Testis (tissue), 3 donors: ENCODE data around the gene RNF182. TPM values are rescaled to one million over a fixed set of nuclear protein-coding genes. Genes with fewer than 3 reads are reported as not detected.

Experiments used
- DNase-seq: peaks from one replicate; pipeline ENCODE4 v3.0.0-alpha.2; 2019
- H3K27ac ChIP-seq, 2 donors: fragments of 200-600 bp; sonication (generic); one replicate each; pipeline ENCODE4 v1.5.1; 2019
- H3K27me3 ChIP-seq: fragments of 200-600 bp; sonication (generic); one replicate; pipeline ENCODE4 v1.5.1; 2019
- H3K36me3 ChIP-seq: fragments of 200-600 bp; sonication (generic); one replicate; pipeline ENCODE4 v1.5.1; 2017; ENCODE audit warnings: low read depth; ENCODE audit errors: missing control alignments
- H3K4me1 ChIP-seq: fragments of 200-600 bp; sonication (generic); one replicate; pipeline ENCODE4 v1.5.1; 2019
- H3K4me3 ChIP-seq, 2 donors: fragments of 200-600 bp; sonication (generic); one replicate each; pipeline ENCODE4 v1.5.1; 2017 to 2019
- H3K9me3 ChIP-seq: fragments of 200-600 bp; sonication (generic); one replicate; pipeline ENCODE4 v1.5.1; 2017
- CTCF ChIP-seq, 3 experiments: fragments of 450-650 bp in 2 of 3; fragments of 200-600 bp in 1 of 3; sonication (generic) in 1 of 3; IDR thresholded peaks; one replicate each; pipeline ENCODE4 v1.5.1; 2016 to 2019; ENCODE audit warnings: antibody characterized with exemption in 3 of 3, mild to moderate bottlenecking in 2 of 3, moderate library complexity in 1 of 3
- POLR2A ChIP-seq: fragments of 450-650 bp; IDR thresholded peaks from one replicate; pipeline ENCODE4 v1.6.1; 2017; ENCODE audit warnings: antibody characterized with exemption, mild to moderate bottlenecking, moderate library complexity
- WGBS, 2 donors: methylation state at CpG; one replicate each; pipeline ENCODE4 v1.1.5; 2018; 5-methylcytosine and 5-hydroxymethylcytosine counted together
- intact Hi-C: fragments of 100-400 bp; cut with DNase I; formaldehyde crosslinking; loops from one replicate; pipeline ENCODE4 v1.15.1; 2023; ENCODE audit warnings: low total_unique reads
- polyA plus RNA-seq: library from polyadenylated mRNA; stranded (reverse); fragments of 350-450 nt; fragmentation: Illumina TruSeq; extraction: RNeasy Lipid Tissue Mini Kit (QIAGEN cat#74804); gene quantifications from one replicate; pipeline ENCODE4 v1.2.3, GENCODE V29; 2014; ENCODE audit warnings: low read depth, low replicate concordance; ENCODE audit not compliant: insufficient read depth
- total RNA-seq, 2 donors: library from RNA; depleted of rRNA; stranded (reverse); fragments of >200 nt; gene quantifications; one replicate each; pipeline ENCODE4 v1.2.3, GENCODE V29; 2016

Gene RNF182
- total and polyA plus RNA-seq, 3 donors from 2014 or later, result 5.8 to 7.2 (median 6.8) TPM

DNA sequence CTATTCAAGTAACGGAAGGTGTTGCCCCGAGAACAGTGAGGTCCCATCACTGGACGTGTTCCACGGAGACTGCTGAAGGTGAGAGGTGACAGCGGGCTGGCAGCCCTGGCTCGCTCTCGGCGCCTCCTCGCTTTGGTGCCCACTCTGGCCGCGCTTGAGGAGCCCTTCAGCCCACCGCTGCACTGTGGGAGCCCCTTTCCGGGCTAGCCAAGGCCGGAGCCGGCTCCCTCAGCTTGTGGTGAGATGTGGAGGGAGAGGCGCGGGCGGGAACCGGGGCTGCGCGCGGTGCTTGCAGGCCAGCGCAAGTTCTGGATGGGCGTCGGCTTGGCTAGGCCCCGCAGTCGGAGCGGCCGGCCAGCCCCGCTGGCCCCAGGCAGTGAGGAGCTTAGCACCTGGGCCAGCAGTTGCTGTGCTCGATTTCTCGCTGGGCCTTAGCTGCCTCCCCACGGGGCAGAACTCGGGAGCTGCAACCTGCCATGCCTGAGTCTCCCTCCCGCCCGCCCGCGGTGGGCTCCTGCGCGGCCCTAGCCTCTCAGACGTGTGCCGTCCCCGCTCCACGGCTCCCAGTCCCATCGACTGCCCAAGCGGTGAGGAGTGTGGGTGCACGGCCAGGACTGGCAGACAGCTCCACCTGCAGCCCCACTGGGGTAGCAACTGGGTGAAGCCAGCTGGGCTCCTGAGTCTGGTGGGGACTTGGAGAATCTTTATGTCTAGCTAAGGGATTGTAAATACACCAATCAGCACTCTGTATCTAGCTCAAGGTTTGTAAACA, 77.6 kb downstream of the RNF182 start:
- WGBS, 2 donors, result 77 to 80% methylated on average over 8 to 33 of the region's 47 CpGs
- H3K4me3 ChIP-seq, result peak overlapping the region in 1 of 2 donors; percentile 8
- H3K4me1 ChIP-seq, result no peaks in the 10 kb centered on the region
- no peak overlapping the region for H3K27ac ChIP-seq
- H3K36me3 ChIP-seq, result no peaks in the 10 kb centered on the region
- DNase-seq, result peak; percentile 49
- TF ChIP-seq CTCF (IDR thresholded peaks at IDR 0.05) (no peak), POLR2A (no peak)
- intact Hi-C loops, result no loop called here
- no peaks in the 10 kb centered on the region for H3K9me3 ChIP-seq
- H3K27me3 ChIP-seq, result no peaks in the 10 kb centered on the region

DNA sequence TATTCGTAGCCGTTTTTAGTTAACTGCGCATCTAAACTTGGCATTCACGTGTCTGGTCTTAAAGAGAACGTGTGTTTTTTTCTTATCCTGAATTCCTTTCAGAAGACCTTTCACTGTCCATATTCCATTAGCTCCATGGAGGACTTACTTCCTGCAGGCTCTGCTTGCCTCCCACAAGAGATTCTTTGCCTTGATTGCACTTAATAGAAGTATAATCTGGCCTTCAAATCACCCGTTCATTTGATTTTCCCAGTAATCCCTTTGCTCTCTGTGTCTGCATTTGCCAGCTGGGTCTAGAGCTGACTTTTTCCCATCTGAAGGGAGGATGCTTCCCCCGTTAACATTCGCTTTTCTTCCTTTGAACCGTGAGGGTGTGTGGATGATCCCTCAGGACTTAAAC, 79.5 kb downstream of the RNF182 start:
- no peak for TF ChIP-seq POLR2A
- TF ChIP-seq CTCF (IDR thresholded peaks at IDR 0.05), result no peak
- Histone ChIP-seq H3K36me3 (no peaks in the 10 kb centered on the region), H3K9me3 (no peaks in the 10 kb centered on the region), H3K27ac (no peak overlapping the region), H3K4me1 (no peaks in the 10 kb centered on the region), H3K4me3 (no peak overlapping the region), H3K27me3 (no peaks in the 10 kb centered on the region)
- WGBS, 2 donors, result 45 to 50% methylated on average over 9 of the region's 9 CpGs
- intact Hi-C loops, result no loop called here
- no peak for DNase-seq

GRCh38 chr6:14008809-14009208, 84.1 kb downstream of the RNF182 start:
- no peaks in the 10 kb centered on the region for H3K9me3 ChIP-seq
- no peaks in the 10 kb centered on the region for H3K27me3 ChIP-seq
- H3K27ac ChIP-seq, result no peak overlapping the region
- no peak for DNase-seq
- no peak for TF ChIP-seq CTCF (IDR thresholded peaks at IDR 0.05)
- TF ChIP-seq POLR2A, result no peak
- intact Hi-C loops, result no loop called here
- WGBS, 2 donors, result 90 to 92% methylated on average over 5 of the region's 5 CpGs
- H3K4me1 ChIP-seq, result no peaks in the 10 kb centered on the region
- no peak overlapping the region for H3K4me3 ChIP-seq
- no peaks in the 10 kb centered on the region for H3K36me3 ChIP-seq

DNA sequence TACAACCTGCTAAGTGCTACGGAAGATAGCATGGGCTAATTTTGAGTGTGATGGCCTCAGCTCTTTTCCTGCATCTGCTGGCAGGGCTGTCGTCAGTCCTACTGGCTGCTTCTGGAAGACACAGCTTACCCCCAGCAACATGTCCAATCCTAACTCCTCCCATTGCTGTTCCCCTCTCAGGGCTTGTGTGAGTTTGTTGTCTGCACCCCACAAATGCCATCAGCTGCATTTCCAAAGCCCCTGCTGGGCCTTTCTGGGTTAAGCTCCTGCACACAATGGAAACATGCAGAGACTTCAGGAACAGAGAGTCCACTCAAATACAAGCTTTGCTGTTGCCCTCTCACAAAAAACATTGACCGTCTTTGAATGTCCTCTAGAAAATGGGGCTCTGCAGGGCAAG, 84.7 kb downstream of the RNF182 start:
- TF ChIP-seq CTCF (IDR thresholded peaks at IDR 0.05) (no peak), POLR2A (no peak)
- intact Hi-C loops, result no loop called here
- Histone ChIP-seq H3K27me3 (no peaks in the 10 kb centered on the region), H3K27ac (no peak overlapping the region), H3K36me3 (no peaks in the 10 kb centered on the region), H3K4me1 (no peaks in the 10 kb centered on the region), H3K4me3 (no peak overlapping the region), H3K9me3 (no peaks in the 10 kb centered on the region)
- DNase-seq, result no peak
- 80 to 83% methylated on average over 3 of the region's 3 CpGs for WGBS, 2 donors

GRCh38 chr6:14010275-14010674, 85.5 kb downstream of the RNF182 start:
- no peaks in the 10 kb centered on the region for H3K4me1 ChIP-seq
- no peaks in the 10 kb centered on the region for H3K36me3 ChIP-seq
- H3K27ac ChIP-seq, result no peak overlapping the region
- DNase-seq, result no peak
- intact Hi-C loops, result no loop called here
- H3K4me3 ChIP-seq, result no peak overlapping the region
- no peaks in the 10 kb centered on the region for H3K9me3 ChIP-seq
- 64 to 93% methylated on average over 3 of the region's 3 CpGs for WGBS, 2 donors
- H3K27me3 ChIP-seq, result no peaks in the 10 kb centered on the region
- no peak for TF ChIP-seq POLR2A
- TF ChIP-seq CTCF (IDR thresholded peaks at IDR 0.05), result no peak
